B cell (primary cell): ENCODE data around the gene RNF40. TPM values are rescaled to one million over a fixed set of nuclear protein-coding genes. Genes with fewer than 3 reads are reported as not detected.

Experiments
- ATAC-seq: fragments of 200-7000 bp; cut with Tn5 transposase; one replicate; pipeline ENCODE4 v1.10.0; 2021; ENCODE audit warnings: low read depth, mild to moderate bottlenecking, moderate number of reproducible peaks, moderate library complexity
- CTCF ChIA-PET: fragments of 350-600 bp; sonication (Branson Sonifier 250); formaldehyde crosslinking; loops from one replicate; lab custom pipeline; 2021; ENCODE audit warnings: antibody characterized with exemption, inconsistent platforms; lab: Charles Lee
- POLR2A ChIA-PET: fragments of 350-600 bp; sonication (Branson Sonifier 250); formaldehyde crosslinking; loops from one replicate; lab custom pipeline; 2021; ENCODE audit warnings: antibody characterized with exemption; lab: Charles Lee
- DNase-seq: peaks from one replicate; pipeline ENCODE4 v3.0.0; 2013
- H2AFZ ChIP-seq: 2 replicates; pipeline ENCODE4 v1.6.1; 2012; ENCODE audit warnings: mild to moderate bottlenecking, low read depth, low read length; ENCODE audit not compliant: insufficient read depth, poor library complexity, severe bottlenecking
- H3K27ac ChIP-seq, 2 donors: 1 replicate in 1 of 2; 2 replicates in 1 of 2; pipeline ENCODE4 v1.5.1; 2012 to 2013; ENCODE audit warnings: low read length in 2 of 2, mild to moderate bottlenecking in 2 of 2, moderate library complexity in 1 of 2
- H3K27me3 ChIP-seq, 4 experiments: fragments of 200-600 bp in 1 of 4; sonication (generic) in 1 of 4; replicated peaks in 1 of 4; 1 replicate in 2 of 4; 2 replicates in 2 of 4; pipeline versions ENCODE4 v1.6.1 to v1.7.0; 2013 to 2016; ENCODE audit warnings: low read length in 3 of 4, mild to moderate bottlenecking in 2 of 4, mixed read lengths in 1 of 4, moderate library complexity in 1 of 4; ENCODE audit not compliant: insufficient read depth in 4 of 4, control insufficient read depth in 3 of 4; ENCODE audit errors: control extremely low read depth in 1 of 4
- H3K36me3 ChIP-seq, 2 experiments: replicated peaks in 1 of 2; 1 replicate in 1 of 2; 2 replicates in 1 of 2; pipeline versions ENCODE4 v1.6.1 to v1.7.1; 2013; ENCODE audit warnings: low read length in 1 of 2; ENCODE audit not compliant: insufficient read depth in 2 of 2, control insufficient read depth in 1 of 2; ENCODE audit errors: control extremely low read depth in 1 of 2, extremely low read depth in 1 of 2
- H3K4me1 ChIP-seq, 2 donors: fragments of 200-600 bp in 1 of 2; sonication (generic) in 1 of 2; 1 replicate in 1 of 2; 2 replicates in 1 of 2; pipeline versions ENCODE4 v1.5.1 to v1.6.1; 2013 to 2017; ENCODE audit warnings: low read length in 2 of 2; ENCODE audit not compliant: control insufficient read depth in 2 of 2, insufficient read depth in 2 of 2
- H3K4me2 ChIP-seq: replicated peaks from 2 replicates; pipeline ENCODE3; 2012; ENCODE audit warnings: mild to moderate bottlenecking, low read depth, low read length; ENCODE audit not compliant: poor library complexity, severe bottlenecking
- H3K4me3 ChIP-seq, 5 experiments: fragments of 200-600 bp in 1 of 5; sonication (generic) in 1 of 5; 1 replicate in 3 of 5; 2 replicates in 2 of 5; pipeline versions ENCODE4 v1.5.1 to v1.7.0; 2011 to 2016; ENCODE audit warnings: low read length in 4 of 5, mild to moderate bottlenecking in 4 of 5, low read depth in 2 of 5, control low read depth in 1 of 5, moderate library complexity in 1 of 5; ENCODE audit not compliant: insufficient read depth in 1 of 5; ENCODE audit errors: control extremely low read depth in 1 of 5, extremely low read depth in 1 of 5
- H3K79me2 ChIP-seq: fragments of 200-600 bp; sonication (generic); one replicate; pipeline ENCODE4 v1.6.0; 2016; ENCODE audit warnings: low read length; ENCODE audit not compliant: control insufficient read depth, insufficient read depth
- H3K9ac ChIP-seq: fragments of 200-600 bp; sonication (generic); 2 replicates; pipeline ENCODE4 v1.6.1; 2017; ENCODE audit warnings: mild to moderate bottlenecking, low read length, moderate library complexity
- H3K9me3 ChIP-seq, 3 donors: one replicate each; pipeline versions ENCODE4 v1.6.1 to v1.7.1; 2013; ENCODE audit warnings: low read length in 2 of 3; ENCODE audit not compliant: control insufficient read depth in 2 of 3, insufficient read depth in 1 of 3; ENCODE audit errors: control extremely low read depth in 1 of 3
- H4K20me1 ChIP-seq: 2 replicates; pipeline ENCODE4 v1.6.0; 2012; ENCODE audit warnings: mild to moderate bottlenecking, low read length; ENCODE audit not compliant: insufficient read depth, control insufficient read depth, poor library complexity, severe bottlenecking
- H3K27ac Mint-ChIP-seq: one replicate; pipeline ENCODE4 v1.8.0; 2021; ENCODE audit warnings: mixed read lengths
- H3K27me3 Mint-ChIP-seq: one replicate; pipeline ENCODE4 v1.8.0; 2021; ENCODE audit warnings: mixed read lengths
- H3K4me1 Mint-ChIP-seq: one replicate; pipeline ENCODE4 v1.8.0; 2021; ENCODE audit warnings: mixed read lengths
- H3K4me3 Mint-ChIP-seq: one replicate; pipeline ENCODE4 v1.8.0; 2021; ENCODE audit warnings: mixed read lengths
- H3K9me3 Mint-ChIP-seq: one replicate; pipeline ENCODE4 v1.8.0; 2022; ENCODE audit warnings: mixed read lengths; ENCODE audit not compliant: insufficient read depth
- CTCF ChIP-seq: fragments of 200-600 bp; IDR thresholded peaks from one replicate; pipeline ENCODE4 v1.8.0; 2022; ENCODE audit warnings: antibody characterized with exemption, mild to moderate bottlenecking
- EZH2 ChIP-seq: IDR thresholded peaks from 2 replicates; pipeline ENCODE4 v1.6.1; 2012; ENCODE audit warnings: borderline replicate concordance, low read depth, mild to moderate bottlenecking, moderate library complexity, low read length; ENCODE audit not compliant: insufficient read depth, poor library complexity, severe bottlenecking
- WGBS: methylation state at CpG from one replicate; pipeline ENCODE4 v1.1.5; 2013; ENCODE audit warnings: missing lambda C conversion rate; ENCODE audit not compliant: insufficient coverage; 5-methylcytosine and 5-hydroxymethylcytosine counted together
- intact Hi-C: fragments of 100-400 bp; cut with micrococcal nuclease; formaldehyde crosslinking; loops from one replicate; pipeline ENCODE4 v1.10.0; 2022
- polyA plus RNA-seq: library from polyadenylated mRNA; depleted of rRNA; stranded (reverse); fragments of >200 nt; gene quantifications from 2 replicates; pipeline ENCODE4 v1.2.3, GENCODE V29; 2012
- total RNA-seq, 2 donors: library from RNA; stranded (reverse); fragments of 120-200 nt in 1 of 2; gene quantifications; 1 replicate in 1 of 2; 2 replicates in 1 of 2; pipeline versions ENCODE4 v1.2.3 to v1.2.4, GENCODE V29; 2013 to 2022

Gene RNF40
- total and polyA plus RNA-seq, 2 donors (not counting 1 experiment from before 2014, with no cell fraction given), result 41.8 to 121 TPM

- no peaks in the 10 kb centered on the region for H3K9me3 ChIP-seq
- peak within 1 kb of the TSS; percentile 32 for H3K27ac Mint-ChIP-seq
- no peaks in the 10 kb centered on the region for H4K20me1 ChIP-seq
- H3K4me2 ChIP-seq, result peak within 1 kb of the TSS; percentile 96
- ChIA-PET POLR2A (interaction anchor here (1.6 kb wide), 1 partner anchor 19 kb away, joined by 15 read pairs; no protein-coding TSS in a partner anchor), CTCF (interaction anchor here (1.0 kb wide), 1 partner anchor 18 kb away, joined by 9 read pairs; no protein-coding TSS in a partner anchor)
- peak; percentile 60 for DNase-seq
- peak within 1 kb of the TSS; percentile 79 for H2AFZ ChIP-seq
- H3K4me1 ChIP-seq, result peaks cover 16 to 20% of the 10 kb centered on the region in 2 donors
- no peak for TF ChIP-seq EZH2
- no peak for TF ChIP-seq CTCF
- peaks cover 17% of the 10 kb centered on the region for H3K4me1 Mint-ChIP-seq
- peak within 1 kb of the TSS in 1 of 2 donors; percentile 48 for H3K27ac ChIP-seq
- H3K79me2 ChIP-seq, result no peaks in the 10 kb centered on the region
- H3K36me3 ChIP-seq, result no peaks in the 10 kb centered on the region
- no peaks in the 10 kb centered on the region for H3K9me3 Mint-ChIP-seq
- H3K4me3 Mint-ChIP-seq, result peak within 1 kb of the TSS; percentile 87
- H3K4me3 ChIP-seq, result peak within 1 kb of the TSS; percentile 54 to 84 (median 80)
- WGBS, result 3% methylated on average over 34 of the region's 37 CpGs
- peak; percentile 62 for ATAC-seq
- H3K27me3 Mint-ChIP-seq, result peaks cover 10% of the 10 kb centered on the region
- peak within 1 kb of the TSS; percentile 76 for H3K9ac ChIP-seq
- intact Hi-C loops, result loop anchor here (1.0 kb wide), 1 partner anchor 18 kb away; no protein-coding TSS in a partner anchor
- peaks cover 0 to 17% (median 4%) of the 10 kb centered on the region in 4 experiments for H3K27me3 ChIP-seq
These were observed 25.0 kb downstream of the RNF40 start, which contains the start of gene ZNF629 for GRCh38 chr16:30786936-30787612. ZNF629 (minus strand) TSS chr16:30787205; CDS start chr16:30784482, 2,723 bp downstream.
